GM19238 (cell line): ENCODE results near the gene CKAP2L.

Source experiments
- DNase-seq: peaks from one replicate; pipeline ENCODE4 v3.0.0; 2011; ENCODE audit warnings: low spot score; ENCODE audit not compliant: insufficient read length

The CKAP2L gene

GRCh38 chr2:112762276-112762675, 2.1 kb downstream of the CKAP2L start:
- DNase-seq: no peak

DNA sequence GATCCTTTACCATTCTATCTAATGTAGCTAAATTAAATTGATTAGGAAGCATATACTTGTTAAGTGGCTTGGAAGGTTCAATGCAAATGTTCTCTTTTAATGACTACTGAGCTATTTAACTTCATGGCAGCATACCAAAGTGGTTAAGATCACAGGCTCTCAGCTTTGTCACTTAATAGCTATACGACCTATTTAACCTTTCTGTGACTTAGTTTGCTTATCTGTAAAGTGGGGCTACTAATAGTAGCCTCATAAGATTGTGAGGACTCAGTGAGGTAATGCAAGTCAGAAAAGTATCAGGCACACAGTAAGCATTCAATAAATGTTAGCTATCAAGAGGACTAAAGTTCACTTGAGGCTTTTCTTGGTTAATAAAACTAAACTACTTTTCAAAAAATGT, 4.3 kb downstream of the CKAP2L start:
- no peak for DNase-seq

- no peak for DNase-seq
Measured at GRCh38 chr2:112758711-112759110, 5.7 kb downstream of the CKAP2L start.

GRCh38 chr2:112757265-112757664, 7.1 kb downstream of the CKAP2L start:
- no peak for DNase-seq

- no peak for DNase-seq
Measured at GRCh38 chr2:112756207-112756606, 8.2 kb downstream of the CKAP2L start.

DNA sequence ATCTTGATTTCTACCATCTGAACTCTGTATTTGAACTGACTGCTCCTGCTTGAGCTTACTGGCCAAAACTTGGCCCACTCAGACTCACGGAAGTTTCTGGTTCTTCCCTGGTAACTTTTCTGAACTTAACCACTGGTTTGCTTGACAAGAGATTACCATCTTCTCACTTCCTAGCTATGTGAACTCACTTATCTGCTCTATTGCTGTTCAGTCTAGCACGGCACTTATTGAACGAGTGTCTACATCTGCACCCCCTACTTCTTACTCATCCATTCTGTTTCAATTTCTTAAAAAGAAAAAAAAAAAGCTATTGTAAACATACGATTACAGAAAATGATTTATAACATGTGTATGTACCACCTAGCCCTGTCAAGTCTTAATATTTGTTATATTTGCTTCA, 9.0 kb downstream of the CKAP2L start:
- DNase-seq: no peak

DNA sequence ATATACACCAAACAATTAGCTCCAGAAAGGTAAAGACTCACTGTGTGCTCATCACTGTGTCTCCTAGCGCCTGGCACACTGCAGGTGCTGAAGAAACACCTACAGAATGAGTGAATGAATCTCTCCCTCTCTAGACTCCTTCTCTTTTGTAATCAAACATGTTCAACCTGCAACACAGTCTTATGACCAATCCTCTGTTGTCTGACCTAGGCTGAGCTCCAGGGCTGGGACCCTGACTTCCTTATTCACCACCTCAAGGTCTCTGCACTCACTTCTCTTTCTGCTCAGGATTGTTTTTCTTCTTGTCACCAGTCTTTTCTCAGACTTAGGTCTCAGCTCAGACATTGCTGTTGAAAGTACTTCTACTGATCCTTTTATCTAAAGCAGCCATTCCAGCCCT, 9.8 kb downstream of the CKAP2L start:
- DNase-seq: no peak

GRCh38 chr2:112752667-112753066, 11.7 kb downstream of the CKAP2L start:
- DNase-seq: no peak

GRCh38 chr2:112751451-112752197, 12.8 kb downstream of the CKAP2L start:
- no peak for DNase-seq

DNA sequence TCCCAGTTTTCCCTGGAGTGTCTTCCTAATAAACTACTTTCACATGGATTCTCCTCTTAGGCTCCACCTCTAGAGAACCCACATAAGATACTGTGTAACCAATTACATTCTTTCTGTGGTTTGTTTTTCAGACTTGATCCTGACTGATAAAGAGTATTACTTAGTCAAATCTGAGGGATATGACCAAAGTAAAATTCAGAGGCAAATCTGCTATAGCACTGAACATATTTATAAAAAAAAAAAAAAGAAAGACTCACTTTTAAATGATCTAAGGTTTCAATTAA, 13.9 kb downstream of the CKAP2L start:
- DNase-seq: no peak

DNA sequence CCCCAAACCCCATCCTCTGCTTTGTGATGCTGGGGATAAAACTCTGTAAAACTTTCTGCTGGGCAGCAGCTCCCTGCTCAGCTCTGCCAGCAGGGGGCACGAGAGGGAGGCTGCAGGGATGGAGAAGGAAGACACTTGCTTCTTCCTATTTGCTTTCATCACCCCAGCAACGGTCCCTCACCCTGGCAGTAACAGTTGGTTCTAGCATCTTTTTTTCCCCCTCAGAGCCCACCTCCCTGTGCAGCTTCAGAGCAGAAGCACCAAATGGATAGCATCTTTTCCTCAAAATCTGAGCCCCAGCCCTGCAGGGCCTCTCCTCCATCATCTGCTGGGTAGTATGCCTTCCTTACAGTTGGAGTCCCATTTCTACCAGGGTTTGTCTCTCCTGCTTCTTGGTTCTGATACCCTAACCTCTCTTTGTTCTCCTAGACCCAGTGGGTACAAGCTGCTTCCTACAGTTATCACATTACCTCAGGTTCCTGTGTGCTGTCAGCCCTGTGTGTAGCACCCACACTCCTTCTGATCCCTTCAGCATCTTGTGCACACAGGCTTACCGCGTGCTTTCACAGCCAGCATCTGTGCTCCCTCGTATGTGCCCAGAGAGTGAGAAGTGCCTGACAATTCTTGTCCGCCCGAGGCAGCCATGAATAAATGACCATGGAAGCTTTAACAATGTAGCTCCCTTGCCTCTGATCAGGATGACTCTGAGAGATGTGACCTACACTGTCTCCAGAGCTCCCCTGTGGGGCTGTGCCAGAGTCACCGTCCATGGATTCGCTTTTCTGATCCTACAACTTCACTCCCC, 14.5 kb downstream of the CKAP2L start:
- peak; percentile 66 for DNase-seq

DNA sequence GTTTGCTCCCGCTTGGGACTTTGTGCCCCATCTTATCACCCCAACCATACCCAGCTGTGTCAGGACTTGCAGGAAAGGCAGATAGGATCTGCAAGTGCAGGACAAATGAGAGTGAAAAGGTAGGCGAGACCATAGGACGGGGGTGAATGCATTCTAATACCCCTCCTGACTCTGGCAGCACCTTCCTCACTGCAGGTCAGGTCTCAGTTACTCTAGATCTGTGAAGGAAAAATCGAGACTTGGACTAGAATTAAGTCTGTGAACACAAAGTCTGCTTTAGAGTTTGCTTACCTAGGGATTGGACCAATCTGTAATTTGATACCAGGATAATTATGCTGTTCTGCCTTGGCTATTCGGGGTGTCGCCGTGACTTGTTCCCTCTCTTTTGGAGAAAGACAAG, 23.9 kb downstream of the CKAP2L start:
- no peak for DNase-seq

DNA sequence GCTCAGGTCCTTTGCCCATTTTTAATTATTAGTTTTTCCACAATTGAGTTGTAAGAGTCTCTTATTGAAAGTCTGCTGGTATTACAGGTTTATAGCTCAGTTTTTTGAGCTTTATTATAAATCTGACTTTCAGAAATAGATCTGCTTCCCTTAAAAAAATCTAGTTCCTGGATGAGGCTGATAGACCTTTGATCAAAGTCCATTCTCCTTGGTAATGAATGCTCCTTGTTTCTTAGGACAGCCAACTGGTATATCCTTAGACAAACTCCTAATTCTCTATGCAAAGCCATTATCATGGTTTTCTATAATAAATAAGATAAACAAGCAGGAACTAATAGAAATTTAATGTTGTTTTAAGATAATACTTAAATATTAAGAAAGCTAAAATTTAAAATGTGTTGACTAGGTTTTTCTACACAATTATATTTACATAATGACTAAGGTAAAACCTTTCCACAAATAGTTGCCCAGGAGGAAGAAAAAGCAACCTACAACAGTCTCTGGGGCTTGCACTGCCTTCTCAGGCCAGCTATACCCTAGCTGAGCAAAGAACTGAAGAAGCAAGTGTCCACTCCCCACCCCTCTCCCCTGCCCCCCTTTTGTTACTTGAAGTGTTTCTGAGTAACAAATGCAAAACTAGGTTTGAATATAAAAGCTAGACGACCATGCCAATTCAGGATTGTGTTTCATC, 26.7 kb downstream of the CKAP2L start:
- no peak for DNase-seq

GRCh38 chr2:112733871-112734270, 30.5 kb downstream of the CKAP2L start:
- DNase-seq: no peak

GRCh38 chr2:112733456-112733855, 31.0 kb downstream of the CKAP2L start:
- DNase-seq: no peak

GRCh38 chr2:112731479-112731878, 32.9 kb downstream of the CKAP2L start:
- DNase-seq: no peak

GRCh38 chr2:112730791-112731190, 33.6 kb downstream of the CKAP2L start:
- no peak for DNase-seq

DNA sequence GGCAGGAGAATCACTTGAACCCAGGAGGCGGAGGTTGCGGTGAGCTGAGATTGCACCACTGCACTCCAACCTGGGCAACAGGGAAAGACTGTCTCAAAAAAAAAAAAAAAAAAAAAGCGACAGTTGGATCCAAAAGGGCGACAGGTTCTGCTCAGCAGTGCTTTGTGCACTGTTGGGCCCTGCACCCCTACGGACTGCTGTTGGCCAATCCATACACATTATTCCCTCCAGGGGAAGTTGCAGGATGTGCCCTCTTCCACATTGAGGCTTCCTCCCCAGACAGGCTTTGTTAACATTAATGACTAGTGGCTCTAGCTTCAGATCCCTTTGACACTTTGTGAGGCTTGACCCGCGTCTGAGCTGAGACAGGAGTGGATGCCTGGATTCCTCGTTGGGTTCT, 34.2 kb downstream of the CKAP2L start:
- no peak for DNase-seq

GRCh38 chr2:112728378-112729175, 35.8 kb downstream of the CKAP2L start:
- DNase-seq: no peak

DNA sequence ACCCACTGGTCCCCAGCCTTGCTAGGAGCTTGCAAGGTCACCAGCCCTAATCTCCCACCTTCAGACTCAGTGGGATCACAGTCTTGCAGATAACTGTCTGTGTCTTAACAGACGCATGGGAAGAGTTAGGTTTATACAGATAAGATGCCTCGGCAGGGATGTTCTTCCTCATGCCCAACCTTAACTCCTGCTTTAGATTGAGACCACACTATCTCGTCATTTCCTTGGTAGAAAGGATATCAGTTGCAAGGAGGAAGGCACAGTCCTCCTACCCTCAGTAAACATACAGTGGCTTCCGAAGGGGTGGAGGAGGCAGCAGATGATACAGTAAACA, 36.4 kb downstream of the CKAP2L start:
- DNase-seq: no peak

DNA sequence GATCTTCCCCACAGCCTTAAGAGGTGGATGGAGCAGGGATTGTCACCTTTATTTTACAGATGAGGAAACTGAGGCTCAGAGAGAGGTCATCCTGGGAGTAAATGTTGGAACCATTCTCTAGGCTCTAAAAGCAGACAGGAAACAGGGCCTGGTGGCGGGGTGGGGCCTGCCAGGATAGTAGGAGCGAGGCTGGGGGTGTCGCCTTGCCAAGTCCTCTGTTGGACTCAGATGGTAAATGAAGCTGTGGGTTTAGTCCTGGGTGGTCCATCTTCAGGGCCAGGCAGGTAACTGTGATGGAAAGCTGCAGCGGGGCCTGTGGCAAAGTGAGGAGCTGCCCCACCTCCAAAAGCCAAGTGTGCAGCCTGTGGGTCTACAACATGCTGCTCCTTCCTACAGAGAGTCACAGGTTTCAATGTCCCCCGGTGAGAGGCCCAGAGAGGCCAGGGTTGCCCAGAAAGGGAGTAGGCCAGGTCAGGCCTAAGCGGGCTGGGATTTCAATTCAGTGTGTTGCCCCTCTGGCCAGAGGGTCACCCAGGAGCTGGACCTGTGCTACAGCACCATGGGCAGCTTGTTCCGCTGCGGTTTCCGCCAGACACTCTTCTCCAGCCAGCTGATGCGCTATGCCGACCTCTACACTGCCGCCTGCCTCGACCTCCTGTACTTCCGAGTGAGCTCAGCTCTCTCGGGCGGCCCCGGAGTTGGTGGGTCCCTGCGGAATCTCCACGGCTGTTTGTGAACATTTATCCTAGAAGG, 37.0 kb downstream of the CKAP2L start:
- DNase-seq: no peak
